HG03139 (cell line): ENCODE measurements around the gene TMEM250.

Source experiments
- ATAC-seq: cut with Tn5 transposase; IDR thresholded peaks from one replicate; pipeline ENCODE4 v1.9.1; 2021; ENCODE audit not compliant: unreplicated experiment

TMEM250 gene

DNA sequence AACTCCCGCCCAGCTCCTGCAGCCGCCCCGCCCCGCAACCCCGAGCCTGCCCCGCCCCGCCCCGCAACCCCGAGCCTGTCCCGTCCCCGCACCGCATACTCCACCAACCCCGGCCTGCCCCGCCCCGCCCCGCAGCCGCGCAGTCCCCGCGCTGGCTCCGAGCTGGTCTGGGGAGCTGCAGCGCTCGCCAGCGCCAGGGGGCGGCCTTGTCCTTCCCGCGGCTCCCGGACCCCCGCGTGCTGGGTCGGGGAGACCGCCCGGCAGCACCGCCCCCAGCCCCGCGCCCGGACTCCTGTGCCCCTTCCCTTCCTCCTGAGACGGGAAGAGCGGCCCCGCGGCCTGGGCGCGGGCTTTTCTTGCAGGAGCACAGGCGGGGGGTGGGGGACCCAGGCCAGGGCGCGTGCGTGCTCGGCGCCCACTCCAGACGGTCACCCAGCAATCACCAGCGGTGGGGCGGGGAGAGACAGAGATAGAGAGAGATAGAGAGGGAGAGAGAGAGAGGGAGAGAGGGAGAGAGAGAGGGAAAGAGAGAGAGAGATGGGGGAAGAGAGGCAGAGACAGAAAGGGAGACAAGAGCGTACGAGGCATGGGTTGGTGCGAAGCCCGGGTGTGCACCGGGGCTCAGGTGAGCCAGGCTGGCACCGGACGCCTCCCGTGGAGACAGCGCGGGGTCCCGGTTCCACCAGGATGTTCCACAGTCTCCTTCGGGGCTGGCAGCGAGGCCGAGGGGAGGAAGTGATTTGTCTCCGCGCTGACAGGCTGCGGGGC lies 14.7 kb upstream of the TMEM250 start:
- no peak for ATAC-seq

DNA sequence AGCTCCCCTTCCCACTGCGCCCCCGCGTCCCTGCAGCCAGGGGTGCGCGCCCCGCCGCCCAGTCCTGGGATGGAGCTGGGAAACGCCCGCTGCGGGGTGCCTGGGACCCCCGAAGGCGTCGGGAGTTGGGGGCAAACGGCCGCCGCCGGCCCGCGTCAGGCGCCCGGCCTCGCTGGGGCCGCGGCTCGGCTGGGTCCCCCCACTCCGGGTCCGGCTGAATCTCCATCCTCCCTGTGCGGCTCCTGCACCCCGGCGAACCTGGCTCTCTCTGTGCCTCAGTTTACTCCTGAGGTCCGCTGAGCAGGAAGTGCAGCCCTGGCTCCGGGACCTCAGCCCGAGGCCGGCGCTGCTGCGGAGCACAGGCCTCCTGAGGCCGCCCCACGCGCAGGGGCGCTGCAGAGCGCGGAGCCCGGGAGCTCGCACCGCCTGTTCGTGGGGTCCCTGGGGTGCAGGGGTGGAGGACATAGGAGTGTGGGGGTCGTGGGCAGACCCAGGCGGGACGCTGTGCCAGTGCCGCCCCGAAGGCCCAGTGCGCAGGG lies 13.9 kb upstream of the TMEM250 start:
- ATAC-seq = no peak

DNA sequence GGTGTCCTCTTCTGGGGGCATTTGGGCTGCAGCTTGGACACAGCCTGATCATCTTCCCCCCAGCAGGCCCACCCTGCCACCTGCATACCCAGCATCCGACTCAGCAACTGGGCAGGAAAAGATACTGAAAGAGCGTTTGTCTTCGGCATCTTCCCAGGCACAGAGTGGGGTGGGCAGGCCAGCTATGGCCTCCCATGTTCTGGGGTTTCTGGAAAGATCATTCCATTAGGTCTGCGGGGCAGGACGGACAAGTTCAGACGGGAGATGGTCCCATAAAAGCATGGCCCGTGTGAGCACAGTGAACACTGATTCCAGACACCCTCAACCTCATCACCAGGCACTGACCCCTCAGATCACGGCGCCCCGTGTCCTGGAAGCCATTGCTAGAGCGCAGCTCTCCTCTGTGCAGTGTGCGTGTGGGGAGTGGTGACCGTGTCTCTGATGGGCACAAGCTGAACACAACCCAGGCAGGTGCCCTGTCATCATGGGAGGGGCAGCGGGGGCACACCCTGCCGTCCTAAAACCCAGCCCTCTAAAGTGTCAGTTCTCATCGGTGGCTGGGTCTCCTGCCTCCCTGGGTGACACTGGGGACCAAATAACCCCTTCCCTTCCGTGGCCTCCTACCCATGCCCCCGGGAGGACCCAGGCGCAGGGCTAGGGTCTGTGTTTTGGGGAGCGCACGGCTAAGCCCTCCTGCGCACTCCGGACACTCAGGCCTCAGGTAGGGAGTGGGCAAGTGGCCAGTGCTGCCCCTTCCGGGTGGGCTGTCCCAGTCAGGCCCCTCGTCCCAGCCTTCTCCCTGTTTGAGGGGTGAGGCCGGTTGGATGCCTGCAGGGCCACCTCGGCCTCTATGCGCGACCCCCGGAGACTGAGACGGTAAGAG lies 13.2 kb upstream of the TMEM250 start:
- ATAC-seq = no peak

DNA sequence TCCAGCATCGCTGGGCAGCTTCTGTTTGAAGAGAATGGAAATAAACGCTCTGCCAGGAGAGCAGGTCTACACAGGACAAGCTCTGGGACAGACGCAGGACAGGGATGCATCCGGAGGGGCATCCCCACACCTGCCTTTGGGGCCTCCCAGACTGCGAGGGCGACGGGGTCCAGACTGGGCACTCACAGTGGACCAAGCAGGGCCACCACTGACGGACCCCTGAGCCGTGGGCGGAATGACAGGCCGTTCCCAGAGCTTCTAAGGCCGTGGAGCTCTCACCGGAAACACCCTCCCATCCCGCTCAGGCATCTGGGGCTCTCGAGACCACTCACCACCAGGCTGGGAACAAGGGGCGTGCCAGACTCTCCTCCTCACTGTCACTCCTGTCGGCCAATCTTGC lies 10.5 kb upstream of the TMEM250 start:
- no peak for ATAC-seq

DNA sequence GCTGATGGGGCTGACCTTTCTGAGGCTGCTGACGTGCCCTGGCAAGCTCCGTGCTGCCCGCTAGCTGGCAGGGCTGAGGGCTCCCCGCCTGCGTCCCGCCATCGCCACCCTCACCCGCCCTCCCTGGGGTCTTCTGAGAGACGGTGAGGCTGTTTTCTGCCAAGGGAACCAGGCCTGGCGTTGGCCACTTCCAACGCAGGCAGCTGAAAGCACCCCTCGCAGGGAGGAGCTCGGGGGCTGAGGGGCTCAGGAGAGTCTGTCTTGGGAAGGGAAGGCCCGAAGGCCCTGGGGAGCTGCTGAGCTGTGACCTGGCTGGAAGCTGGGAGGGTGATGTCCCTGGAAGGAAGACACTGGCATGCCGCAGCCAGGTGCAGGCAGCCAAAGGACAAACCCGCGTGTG lies 9.8 kb upstream of the TMEM250 start:
- no peak for ATAC-seq

DNA sequence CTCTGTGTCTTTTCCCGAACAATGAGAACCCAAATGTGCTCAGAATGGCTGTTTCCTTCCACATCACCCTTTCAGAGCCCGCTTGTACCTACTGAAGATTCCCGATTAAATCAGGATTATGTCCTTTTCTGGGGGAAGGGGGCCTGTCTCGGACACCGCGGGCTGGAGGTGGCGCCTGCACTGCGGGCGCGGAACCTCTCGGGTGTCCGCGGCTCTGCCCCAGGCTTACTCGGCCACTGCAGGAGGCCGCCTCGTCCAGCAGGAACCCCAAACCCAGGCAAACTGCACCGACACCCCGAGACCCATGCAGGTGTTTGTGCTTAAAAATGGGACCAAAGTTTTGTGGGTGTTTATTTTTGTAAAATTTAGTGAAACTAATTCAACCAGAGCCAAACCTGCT lies 8.6 kb upstream of the TMEM250 start:
- ATAC-seq = no peak

DNA sequence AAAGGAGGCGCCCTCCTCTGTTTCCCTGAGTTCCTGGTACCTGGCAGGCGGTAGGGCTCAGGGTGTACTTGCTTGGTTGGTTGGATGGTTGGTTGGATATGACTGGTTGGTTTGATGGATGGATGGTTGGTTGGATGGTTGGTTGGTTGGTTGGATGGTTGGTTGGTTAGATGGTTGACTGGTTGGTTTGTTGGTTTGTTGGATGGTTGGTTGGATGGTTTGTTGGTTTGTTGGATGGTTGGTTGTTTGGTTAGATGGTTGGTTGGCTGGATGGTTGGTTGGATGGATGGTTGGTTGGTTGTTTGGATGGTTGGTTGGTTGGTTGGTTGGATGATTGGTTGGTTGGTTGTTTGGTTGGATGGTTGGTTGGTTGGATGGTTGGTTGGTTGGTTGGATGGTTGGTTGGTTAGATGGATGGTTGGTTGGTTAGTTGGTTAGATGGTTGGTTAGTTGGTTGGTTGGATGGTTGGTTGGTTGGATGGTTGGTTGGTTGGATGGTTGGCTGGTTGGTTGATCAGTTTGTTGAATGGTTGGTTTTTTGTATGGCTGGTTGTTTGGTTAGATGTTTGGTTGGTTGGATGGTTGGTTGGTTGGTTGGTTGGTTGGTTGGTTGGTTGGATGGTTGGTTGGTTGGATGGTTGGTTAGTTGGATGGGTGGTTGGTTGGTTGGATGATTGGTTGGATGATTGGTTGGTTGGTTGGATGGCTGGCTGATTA lies 6.5 kb upstream of the TMEM250 start:
- no peak for ATAC-seq

DNA sequence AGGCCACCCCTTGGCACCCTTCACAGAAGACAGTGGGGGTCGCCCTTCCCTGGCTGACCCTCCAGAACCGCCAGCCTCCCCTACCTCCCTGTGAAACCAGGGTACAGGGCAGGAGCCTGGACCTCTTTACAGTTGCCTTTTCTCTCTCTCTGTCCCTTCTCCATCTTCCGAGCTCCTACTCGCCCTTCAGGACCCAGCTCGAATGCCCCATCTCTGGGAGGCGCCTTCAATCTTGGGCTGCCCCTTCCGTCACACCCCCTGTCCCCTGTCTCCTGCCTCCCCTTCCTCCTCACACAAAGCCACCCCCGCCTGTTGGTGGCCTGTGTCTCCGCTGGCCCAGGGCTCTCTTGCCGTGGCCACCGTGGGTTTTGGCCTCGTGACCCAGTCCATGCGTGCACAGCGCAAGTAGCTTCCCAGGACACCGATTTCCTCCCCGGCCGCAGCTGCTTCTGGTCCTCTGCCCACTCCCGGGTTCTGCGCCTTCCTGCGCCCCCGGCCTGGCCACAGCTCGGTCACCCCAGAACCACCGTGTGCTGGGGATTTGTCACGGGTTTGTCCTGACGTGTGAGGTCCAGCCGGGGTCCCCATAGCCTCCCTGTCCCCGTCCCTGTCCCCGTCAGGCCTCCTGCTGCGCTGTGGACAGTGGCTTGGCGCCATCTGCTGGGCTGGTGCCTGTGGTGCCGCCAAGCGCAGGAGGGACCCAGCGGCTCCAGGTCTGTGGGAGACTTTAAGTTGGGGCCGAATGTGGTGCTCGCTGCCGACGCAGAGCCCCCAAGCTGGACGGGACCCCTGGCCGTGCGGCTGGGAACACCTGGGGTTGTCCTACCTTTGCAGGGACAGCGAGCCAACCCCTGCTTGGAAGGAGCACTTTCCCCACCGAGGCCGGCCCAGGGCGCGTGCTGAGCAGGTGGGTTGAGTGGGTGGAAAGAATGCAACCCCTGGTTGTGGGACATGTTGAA lies 4.0 kb upstream of the TMEM250 start:
- ATAC-seq = no peak

DNA sequence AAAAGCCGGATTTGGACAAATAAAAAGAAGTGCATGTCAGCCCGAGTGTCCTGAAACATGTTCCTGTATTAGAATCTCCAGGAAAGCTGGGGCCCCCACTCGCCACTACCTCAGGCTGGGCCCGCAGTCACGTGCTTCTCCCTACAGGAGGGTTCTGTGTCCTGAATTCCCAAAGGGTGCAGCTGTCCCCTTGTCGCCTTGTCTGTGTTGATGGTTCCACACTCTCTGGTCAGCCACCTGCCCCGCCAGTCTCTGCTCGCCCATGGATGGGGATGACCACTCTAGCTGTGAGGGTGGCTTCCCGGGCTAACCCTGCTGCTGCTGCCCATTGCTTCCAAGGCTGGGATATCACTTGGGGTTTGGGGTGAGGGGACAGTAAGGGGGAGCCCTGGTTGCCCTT lies 3.1 kb upstream of the TMEM250 start:
- no peak for ATAC-seq

DNA sequence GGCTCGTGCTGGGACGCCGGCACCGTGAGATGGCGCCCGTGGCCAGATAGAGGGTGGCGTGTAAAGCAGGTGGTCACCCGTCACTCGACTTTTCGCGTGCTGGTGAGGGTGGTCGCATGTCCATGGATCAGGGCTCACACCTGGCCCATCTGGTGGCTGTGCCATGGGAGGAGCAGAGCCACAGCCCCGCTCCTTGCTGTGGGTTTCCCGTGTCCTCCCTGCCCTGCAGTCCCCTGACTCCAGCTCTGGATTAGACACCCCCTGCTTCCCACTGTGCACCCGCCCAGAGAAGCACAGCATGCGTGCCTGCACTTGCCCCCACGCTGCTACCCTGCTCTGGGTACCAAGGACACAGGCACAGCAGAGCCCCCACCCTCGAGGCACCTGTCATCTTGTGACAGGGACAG lies 1.8 kb upstream of the TMEM250 start:
- no peak for ATAC-seq

DNA sequence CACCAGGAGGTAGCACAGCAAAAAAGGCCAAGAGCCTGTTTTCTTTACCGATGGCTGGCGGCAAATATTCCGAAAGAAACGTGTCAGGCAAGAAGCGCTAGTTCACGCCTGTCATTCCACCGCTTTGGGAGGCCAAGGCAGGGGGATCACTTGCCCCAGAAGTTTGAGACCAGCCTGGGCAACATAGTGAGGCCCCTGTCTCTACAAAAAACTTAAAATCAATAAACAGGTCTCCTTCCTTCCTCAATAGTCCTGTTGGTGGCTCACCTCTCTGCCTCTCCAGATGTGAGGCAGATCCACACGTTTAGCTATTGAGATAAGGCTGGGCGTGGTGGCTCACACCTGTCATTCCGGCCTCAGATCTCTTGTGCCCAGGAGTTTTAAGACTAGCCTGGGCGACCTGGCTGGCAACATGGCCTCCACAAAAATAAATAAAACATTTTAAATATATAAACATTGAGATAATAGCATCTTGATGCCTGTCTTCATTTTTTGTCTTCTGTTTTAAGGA lies 1.3 kb upstream of the TMEM250 start:
- no peak for ATAC-seq

DNA sequence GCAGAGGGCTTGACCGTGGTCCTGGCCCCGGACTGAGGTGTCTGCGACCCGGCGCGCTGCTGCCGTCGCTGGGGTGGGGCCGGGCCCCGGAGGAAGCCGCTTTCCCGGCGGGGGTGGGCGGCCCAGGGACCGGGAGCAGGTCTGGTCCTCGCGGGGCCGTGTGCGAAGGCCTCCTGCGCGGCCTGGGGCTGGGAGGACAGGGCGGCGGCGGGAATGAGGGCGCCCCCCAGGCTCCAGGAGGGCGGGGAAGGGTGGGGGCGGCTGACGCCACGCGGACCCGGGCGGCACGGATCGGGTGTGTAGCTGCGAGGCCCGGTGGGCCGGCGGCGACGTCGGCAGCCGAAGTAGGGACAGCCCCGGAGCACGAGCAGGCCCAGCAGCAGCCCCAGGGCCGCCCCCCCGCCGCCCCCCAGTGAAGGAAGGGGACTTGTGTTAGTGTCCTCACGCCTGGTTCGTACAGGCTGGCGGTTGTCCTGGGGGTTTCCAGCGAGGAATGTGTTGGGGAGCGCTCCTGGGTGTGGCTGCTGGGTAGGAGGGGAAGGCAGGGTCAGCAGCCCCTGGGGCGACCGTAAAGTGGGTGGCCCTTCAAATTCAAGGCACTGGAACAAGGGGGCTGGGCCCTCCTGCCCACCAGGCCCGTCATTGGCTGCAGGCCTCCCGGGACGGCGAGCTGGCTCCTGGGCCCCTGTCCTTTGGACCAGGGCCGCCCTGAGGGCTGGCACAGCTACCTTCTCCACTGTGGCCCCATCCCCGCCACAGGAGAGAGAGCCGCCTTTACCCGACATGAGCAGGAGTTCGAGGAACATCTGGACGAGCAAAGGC lies 597 bp upstream of the TMEM250 start:
- ATAC-seq = no peak

DNA sequence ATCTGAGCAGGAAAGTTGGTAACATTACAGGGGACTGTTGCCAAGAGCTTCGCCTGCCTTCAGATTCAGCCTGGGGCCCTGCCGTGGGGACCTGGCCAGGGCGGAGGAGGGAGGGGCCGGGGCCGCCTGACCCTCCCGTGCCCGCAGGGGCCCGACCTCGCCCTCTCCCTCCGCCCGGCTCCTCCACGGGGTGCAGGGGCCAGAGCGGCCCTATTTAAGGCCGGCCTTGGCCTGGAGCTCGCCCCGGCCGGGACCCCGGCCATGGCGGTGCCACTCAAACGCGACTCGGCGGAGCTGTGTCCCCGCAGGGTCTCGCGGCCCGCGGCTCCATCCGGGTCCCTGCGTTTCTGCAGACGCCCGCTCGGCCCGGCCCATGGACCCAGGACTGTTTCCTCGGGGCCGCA lies 757 bp downstream of the TMEM250 start:
- peak; percentile 3 for ATAC-seq

DNA sequence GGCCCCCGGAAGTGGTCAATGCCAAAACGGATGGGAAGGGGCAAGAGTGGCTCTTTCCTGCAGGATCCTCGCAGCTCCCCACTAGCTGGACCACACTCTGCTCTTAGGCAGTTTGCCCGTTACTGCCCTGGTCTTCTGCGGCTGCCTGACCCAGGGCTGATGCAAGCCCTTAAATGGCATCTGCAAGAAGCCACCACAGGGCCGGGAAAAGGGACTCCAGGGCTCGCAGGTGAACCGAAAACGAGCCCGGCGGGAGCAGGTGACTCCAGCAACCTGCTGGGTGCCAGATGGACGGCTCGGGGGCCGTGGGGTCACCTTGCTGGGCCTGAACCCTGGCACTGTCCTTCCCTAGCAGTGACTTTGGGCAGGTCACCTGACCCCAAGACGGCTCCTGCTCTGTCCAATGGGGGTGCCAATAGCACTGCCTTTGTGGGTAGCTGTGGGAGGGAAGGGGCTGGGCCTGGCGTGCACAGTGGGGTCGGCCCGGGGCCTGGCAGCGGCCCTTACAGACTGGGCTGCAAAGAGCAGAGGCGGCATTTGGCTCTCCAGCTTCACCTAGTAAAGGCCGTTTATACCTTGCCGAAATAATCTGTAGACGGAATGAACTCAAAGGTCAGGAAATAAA lies 1.3 kb downstream of the TMEM250 start:
- no peak for ATAC-seq

DNA sequence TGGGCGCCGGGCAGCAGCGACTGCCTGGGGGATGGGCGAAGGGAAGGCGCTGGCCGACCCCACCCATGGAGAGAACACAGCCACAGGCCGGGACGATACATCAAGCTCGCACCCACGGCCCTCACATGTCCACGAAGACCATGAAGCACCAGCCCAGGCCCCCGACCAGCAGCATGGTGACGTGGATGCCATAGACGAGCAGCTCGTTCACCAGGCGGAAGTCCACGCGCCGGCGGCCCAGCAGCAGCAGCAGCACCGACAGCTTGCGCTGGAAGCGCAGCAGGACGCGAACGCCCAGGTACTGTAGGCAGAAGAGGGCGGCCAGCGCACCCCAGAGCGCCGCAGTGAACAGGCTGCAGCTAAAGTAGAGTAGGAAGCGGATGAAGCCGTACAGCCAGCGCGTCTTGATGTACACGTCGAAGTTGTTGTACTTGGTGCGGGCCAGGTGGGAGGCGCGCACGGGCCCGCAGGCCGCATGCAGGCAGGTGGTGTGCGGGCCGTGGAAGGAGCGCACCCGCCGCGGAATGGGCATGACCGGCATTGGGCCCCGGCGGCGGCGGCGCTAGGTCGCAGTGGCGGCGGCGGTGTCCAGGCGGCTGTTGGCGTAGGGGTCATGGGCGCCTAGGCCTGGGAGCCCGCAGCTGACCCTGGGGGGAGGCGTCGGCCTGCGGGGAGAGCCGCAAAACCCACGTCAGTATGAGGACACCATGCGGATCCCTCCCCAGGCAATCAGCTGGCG lies 2.1 kb downstream of the TMEM250 start:
- no peak for ATAC-seq

DNA sequence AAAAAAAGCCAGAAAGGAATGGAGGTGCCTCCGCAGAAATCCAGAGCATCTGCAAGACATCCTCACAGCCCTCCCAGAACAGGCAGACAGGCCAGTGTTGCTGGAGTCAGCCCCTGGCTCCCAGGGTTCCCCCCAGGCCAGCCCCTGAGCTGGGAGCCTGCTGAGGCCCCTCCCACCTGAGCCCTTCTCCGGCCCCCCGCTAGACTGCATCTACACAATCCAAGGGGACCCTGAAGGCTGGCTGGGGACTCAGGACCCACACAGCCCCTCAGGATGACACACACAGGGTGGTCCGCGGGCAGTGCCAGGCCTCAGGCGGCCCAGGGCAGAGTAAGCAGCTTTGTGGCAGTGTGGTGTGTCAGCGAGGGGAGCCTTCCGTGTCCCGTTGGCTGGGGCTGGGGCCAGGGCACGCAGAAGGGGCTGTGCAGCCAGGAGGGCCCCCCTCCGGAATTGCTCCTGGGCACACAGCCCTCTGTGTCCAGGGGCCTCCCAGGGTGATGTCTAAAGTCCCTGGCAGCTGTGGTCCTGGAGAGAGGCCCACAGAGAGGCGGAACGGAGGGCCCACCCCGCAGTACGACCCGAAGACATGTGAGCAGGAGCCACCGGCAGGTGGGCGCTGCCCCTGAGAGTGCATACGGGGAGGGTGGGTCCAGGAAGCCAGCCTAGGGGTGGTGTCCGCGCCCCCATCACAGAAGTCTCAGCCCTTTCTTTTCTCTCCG lies 2.9 kb downstream of the TMEM250 start:
- ATAC-seq = no peak

DNA sequence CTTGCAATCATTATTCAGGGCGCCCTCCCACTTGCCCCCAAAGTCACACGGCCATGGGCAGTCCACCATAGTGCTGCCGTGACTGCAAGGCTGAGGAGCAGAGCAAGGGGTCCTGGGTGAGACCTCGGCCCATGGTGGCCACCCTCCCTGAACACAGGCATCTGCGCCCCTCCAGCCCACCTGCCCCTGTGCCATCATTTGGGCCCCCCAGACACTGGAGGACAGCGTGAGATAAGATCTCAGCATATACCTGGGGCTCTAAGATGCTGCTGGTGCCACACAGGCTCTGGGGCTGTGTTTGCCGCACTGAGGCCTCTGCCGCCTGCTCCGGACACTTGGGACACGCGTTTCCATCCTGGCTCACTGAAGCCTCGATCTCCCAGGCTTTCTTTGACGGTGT lies 3.5 kb downstream of the TMEM250 start:
- ATAC-seq = no peak
